Small intestine (tissue), 7 donors: Measurements from ENCODE around the gene SWAP70. TPM values are rescaled to one million over a fixed set of nuclear protein-coding genes. Genes with fewer than 3 reads are reported as not detected.
"Not testable (repeated sequence)": the region's sequence is repeated elsewhere in the genome, so short reads cannot be mapped to it uniquely, and the experiment has no call there.

Source experiments
- DNase-seq, 2 donors: peaks; one replicate each; pipeline versions ENCODE4 v3.0.0 to v3.0.0-alpha.2; 2013
- FAIRE-seq: peaks from 2 replicates; lab custom pipeline; 2012; peaks lifted over from hg19 to GRCh38; lab: Jason Lieb, UNC
- H3K27ac ChIP-seq, 3 donors: one replicate each; pipeline ENCODE4 v1.5.1; 2013; ENCODE audit warnings: low read length in 2 of 3, mild to moderate bottlenecking in 2 of 3, control low read depth in 1 of 3, inconsistent platforms in 1 of 3, low read depth in 1 of 3, moderate library complexity in 1 of 3
- H3K27me3 ChIP-seq, 3 donors: one replicate each; pipeline ENCODE4 v1.6.1; 2013; ENCODE audit warnings: low read length in 3 of 3, inconsistent platforms in 1 of 3; ENCODE audit not compliant: control insufficient read depth in 3 of 3, insufficient read depth in 3 of 3
- H3K36me3 ChIP-seq, 3 donors: one replicate each; pipeline ENCODE4 v1.6.1; 2013; ENCODE audit warnings: low read length in 3 of 3, inconsistent platforms in 1 of 3, low read depth in 1 of 3, mild to moderate bottlenecking in 1 of 3, moderate library complexity in 1 of 3; ENCODE audit not compliant: control insufficient read depth in 3 of 3, insufficient read depth in 2 of 3
- H3K4me1 ChIP-seq, 3 donors: one replicate each; pipeline ENCODE4 v1.6.1; 2013; ENCODE audit warnings: low read length in 2 of 3, inconsistent platforms in 1 of 3, low read depth in 1 of 3, mild to moderate bottlenecking in 1 of 3, moderate library complexity in 1 of 3; ENCODE audit not compliant: control insufficient read depth in 3 of 3, insufficient read depth in 2 of 3
- H3K4me3 ChIP-seq, 3 donors: one replicate each; pipeline ENCODE4 v1.5.1; 2013; ENCODE audit warnings: low read length in 3 of 3, control low read depth in 1 of 3, inconsistent platforms in 1 of 3, low read depth in 1 of 3, mild to moderate bottlenecking in 1 of 3, moderate library complexity in 1 of 3
- H3K9me3 ChIP-seq, 2 donors: one replicate each; pipeline ENCODE4 v1.6.1; 2013; ENCODE audit warnings: low read depth in 1 of 2, low read length in 1 of 2; ENCODE audit not compliant: control insufficient read depth in 2 of 2, insufficient read depth in 1 of 2
- WGBS, 3 donors: extraction: QIAGEN DNeasy Blood & Tissue Kit; methylation state at CpG; one replicate each; pipeline ENCODE4 v1.1.7; 2013; 5-methylcytosine and 5-hydroxymethylcytosine counted together
- polyA plus RNA-seq, 4 donors: library from polyadenylated mRNA; stranded (reverse) in 3 of 4; unstranded in 1 of 4; fragments of 200-250 nt in 3 of 4; fragments of 120-200 nt in 1 of 4; gene quantifications; one replicate each; pipeline versions ENCODE4 v1.2.1 to v1.2.3, GENCODE V29; 2013
- donor health status: healthy with polysubstance abuse.
- donor health status: control.
- donor health status: control.
- donor health status: Bipolar disorder and iron deficiency.
- donor health status: healthy.

Gene SWAP70
- polyA plus RNA-seq, 4 donors, result 12.2 to 20.0 (median 12.6) TPM

GRCh38 chr11:9688716-9689511, 25.0 kb downstream of the SWAP70 start:
- Histone ChIP-seq H3K27me3 (no peaks in the 10 kb centered on the region), H3K27ac (peak overlapping the region in 2 of 3 donors; percentile 44 to 86), H3K36me3 (peaks cover 0 to 9% (median 0%) of the 10 kb centered on the region in 3 donors), H3K4me1 (peaks cover 0 to 18% (median 0%) of the 10 kb centered on the region in 3 donors), H3K9me3 (no peaks in the 10 kb centered on the region), H3K4me3 (no peak overlapping the region)
- 50 to 79% (median 72%) methylated on average over 7 of the region's 7 CpGs for WGBS, 3 donors
- DNase-seq, result peak in 1 of 2 donors; percentile 44
- no peak for FAIRE-seq

DNA sequence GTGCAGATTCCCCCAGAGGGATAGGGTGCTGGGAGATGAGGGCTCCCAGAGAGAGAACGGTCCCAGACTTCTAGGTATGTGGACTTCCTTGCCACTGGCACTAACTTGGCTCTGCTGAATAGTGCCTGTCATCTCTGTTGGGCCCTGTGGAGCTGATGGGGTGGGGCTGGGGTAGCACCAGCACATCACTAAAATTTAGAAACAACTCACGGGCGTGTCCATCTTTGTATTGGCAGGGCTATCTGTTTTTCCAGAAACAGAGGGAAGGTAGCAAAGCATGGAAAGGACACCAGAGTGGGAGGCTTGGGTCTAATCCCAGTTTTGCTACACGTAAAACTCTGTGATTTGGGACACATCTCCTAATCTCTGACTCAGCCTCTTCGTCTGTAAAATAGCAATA, 25.8 kb downstream of the SWAP70 start:
- WGBS, 3 donors, result 63 to 89% (median 85%) methylated on average over 5 of the region's 5 CpGs
- peak overlapping the region in 2 of 3 donors; percentile 44 to 86 for H3K27ac ChIP-seq
- H3K27me3 ChIP-seq, result no peaks in the 10 kb centered on the region
- H3K4me1 ChIP-seq, result peaks cover 0 to 18% (median 0%) of the 10 kb centered on the region in 3 donors
- DNase-seq, result no peak
- H3K36me3 ChIP-seq, result peaks cover 0 to 8% (median 0%) of the 10 kb centered on the region in 3 donors
- H3K4me3 ChIP-seq, result no peak overlapping the region
- H3K9me3 ChIP-seq, result no peaks in the 10 kb centered on the region
- FAIRE-seq, result no peak

DNA sequence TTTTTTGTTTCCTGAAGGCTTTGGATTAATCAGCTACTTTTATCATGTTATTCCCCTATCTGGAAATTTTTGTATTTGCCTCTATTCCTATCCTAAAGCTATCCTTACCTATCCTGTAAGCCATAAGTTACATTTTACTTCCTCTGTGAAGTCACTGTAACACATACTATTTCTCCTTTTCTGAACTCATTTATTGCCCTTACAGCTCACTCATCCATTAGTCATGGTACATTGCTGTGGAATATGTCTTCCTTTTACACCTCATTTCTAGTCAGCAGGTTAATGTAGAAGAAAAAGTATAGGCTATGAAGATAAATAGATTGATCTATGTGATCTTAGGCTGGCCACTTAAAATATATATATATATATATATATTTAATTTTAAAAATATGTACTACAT, 28.0 kb downstream of the SWAP70 start:
- Histone ChIP-seq H3K4me3 (no peak overlapping the region), H3K4me1 (peaks cover 0 to 18% (median 0%) of the 10 kb centered on the region in 3 donors), H3K9me3 (no peaks in the 10 kb centered on the region), H3K36me3 (peaks cover 0 to 14% (median 1%) of the 10 kb centered on the region in 3 donors), H3K27ac (peak overlapping the region in 2 of 3 donors; percentile 28 to 58), H3K27me3 (no peaks in the 10 kb centered on the region)
- FAIRE-seq (no peak), DNase-seq (peak; percentile 44 to 45)

GRCh38 chr11:9692691-9693090, 28.8 kb downstream of the SWAP70 start:
- WGBS, 3 donors, result 28 to 52% (median 47%) methylated on average over 2 of the region's 2 CpGs
- no peak for FAIRE-seq
- peaks cover 0 to 19% (median 1%) of the 10 kb centered on the region in 3 donors for H3K36me3 ChIP-seq
- H3K9me3 ChIP-seq, result no peaks in the 10 kb centered on the region
- peaks cover 0 to 18% (median 0%) of the 10 kb centered on the region in 3 donors for H3K4me1 ChIP-seq
- no peaks in the 10 kb centered on the region for H3K27me3 ChIP-seq
- DNase-seq, result peak in 1 of 2 donors; percentile 21
- no peak overlapping the region for H3K4me3 ChIP-seq
- H3K27ac ChIP-seq, result peak overlapping the region in 2 of 3 donors; percentile 54 to 59

DNA sequence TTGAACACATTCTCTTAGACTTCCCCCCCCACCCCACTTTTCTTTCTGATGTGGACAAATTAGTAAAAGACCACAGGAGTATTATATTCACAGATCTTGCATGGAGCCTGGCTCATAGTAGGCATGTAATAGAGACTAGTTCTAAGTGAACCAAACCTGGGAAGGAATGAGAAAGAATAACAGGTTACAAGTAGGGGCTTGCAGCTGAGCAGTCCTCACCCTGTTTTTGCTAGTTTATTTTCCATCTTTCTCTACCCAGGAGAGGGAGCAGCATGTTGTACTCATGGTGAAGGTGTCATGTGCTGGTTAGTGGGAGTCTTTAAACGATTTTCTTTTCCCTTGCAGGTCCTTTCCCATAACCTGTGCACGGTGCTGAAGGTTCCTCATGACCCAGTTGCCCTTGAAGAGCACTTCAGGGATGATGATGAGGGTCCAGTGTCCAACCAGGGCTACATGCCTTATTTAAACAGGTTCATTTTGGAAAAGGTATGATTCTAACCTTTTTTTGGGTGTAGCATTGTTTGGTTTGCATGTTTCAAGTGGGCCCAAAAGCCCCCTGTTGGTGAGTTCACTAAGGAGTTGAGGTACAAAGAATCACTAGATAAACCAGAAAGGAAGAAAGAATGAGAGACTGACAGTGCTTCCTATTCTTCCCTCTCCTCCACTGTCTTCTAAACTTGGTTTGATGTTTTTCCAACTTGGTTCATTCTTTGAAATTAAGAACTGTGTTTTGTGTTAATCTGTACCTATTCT, 30.1 kb downstream of the SWAP70 start:
- Histone ChIP-seq H3K4me3 (no peak overlapping the region), H3K27me3 (no peaks in the 10 kb centered on the region), H3K9me3 (no peaks in the 10 kb centered on the region), H3K27ac (no peak overlapping the region), H3K4me1 (peaks cover 0 to 17% (median 0%) of the 10 kb centered on the region in 3 donors), H3K36me3 (peaks cover 0 to 26% (median 1%) of the 10 kb centered on the region in 3 donors)
- 77 to 84% (median 77%) methylated on average over 2 of the region's 2 CpGs for WGBS, 3 donors
- DNase-seq (no peak), FAIRE-seq (no peak)

DNA sequence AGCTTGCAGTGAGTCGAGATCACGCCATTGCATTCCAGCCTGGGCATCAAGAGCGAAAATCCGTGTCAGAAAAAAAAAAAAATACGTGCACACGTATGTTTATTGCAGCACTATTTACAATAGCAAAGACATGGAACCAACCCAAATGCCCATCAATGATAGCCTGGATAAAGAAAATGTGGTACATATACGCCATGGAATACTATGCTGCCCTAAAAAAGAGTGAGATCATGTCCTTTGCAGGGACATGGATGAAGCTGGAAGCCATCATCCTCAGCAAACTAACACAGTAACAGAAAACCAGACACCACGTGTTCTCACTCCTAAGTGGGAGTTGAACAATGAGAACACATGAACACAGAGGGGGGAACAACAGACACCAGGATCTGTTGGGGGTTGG, 31.4 kb downstream of the SWAP70 start:
- H3K27ac ChIP-seq, FAIRE-seq: not testable (repeated sequence)
- WGBS, 3 donors, result 97 to 99% (median 98%) methylated on average over 8 of the region's 8 CpGs

GRCh38 chr11:9697766-9698165, 33.9 kb downstream of the SWAP70 start:
- peaks cover 0 to 5% (median 0%) of the 10 kb centered on the region in 3 donors for H3K4me1 ChIP-seq
- DNase-seq, result no peak
- FAIRE-seq, result no peak
- H3K27ac ChIP-seq, result no peak overlapping the region
- H3K36me3 ChIP-seq, result peaks cover 0 to 25% (median 1%) of the 10 kb centered on the region in 3 donors
- WGBS, 3 donors, result 95 to 96% (median 95%) methylated on average over 4 of the region's 4 CpGs
- no peak overlapping the region for H3K4me3 ChIP-seq
- H3K9me3 ChIP-seq, result no peaks in the 10 kb centered on the region
- no peaks in the 10 kb centered on the region for H3K27me3 ChIP-seq

More for the DNA sequence above, 31.4 kb downstream of the SWAP70 start:
- H3K4me1 ChIP-seq, DNase-seq, H3K9me3 ChIP-seq, H3K4me3 ChIP-seq, H3K27me3 ChIP-seq: not testable (repeated sequence)
- peaks cover 0 to 23% (median 1%) of the 10 kb centered on the region in 3 donors for H3K36me3 ChIP-seq

- 44 to 57% (median 46%) methylated on average over 2 of the region's 2 CpGs for WGBS, 3 donors
- Histone ChIP-seq H3K9me3 (no peaks in the 10 kb centered on the region), H3K27me3 (no peaks in the 10 kb centered on the region), H3K4me3 (no peak overlapping the region), H3K36me3 (peaks cover 0 to 19% (median 0%) of the 10 kb centered on the region in 3 donors), H3K27ac (no peak overlapping the region), H3K4me1 (no peaks in the 10 kb centered on the region)
- FAIRE-seq, result no peak
- DNase-seq, result no peak
These were observed 36.4 kb downstream of the SWAP70 start for GRCh38 chr11:9700105-9700801.
